Transverse colon (tissue), 4 donors: ENCODE measurements around the gene F2RL3.

ENCODE experiments used
- CTCF ChIP-seq, 5 experiments: fragments of 200-600 bp in 3 of 5; fragments of 450-650 bp in 2 of 5; sonication (generic) in 3 of 5; IDR thresholded peaks; 1 replicate in 2 of 5; 2 replicates in 3 of 5; pipeline ENCODE4 v1.5.1; 2016 to 2017; ENCODE audit warnings: antibody characterized with exemption in 5 of 5, inconsistent platforms in 3 of 5, mild to moderate bottlenecking in 2 of 5, moderate library complexity in 1 of 5
- EP300 ChIP-seq: sonication (generic); formaldehyde crosslinking; IDR thresholded peaks from one replicate; pipeline ENCODE4 v1.6.1; 2017; ENCODE audit warnings: antibody characterized with exemption, low read depth
- POLR2A ChIP-seq: fragments of 450-650 bp; IDR thresholded peaks from one replicate; pipeline ENCODE4 v1.6.1; 2016; ENCODE audit warnings: antibody characterized with exemption, mild to moderate bottlenecking, moderate library complexity
- POLR2AphosphoS5 ChIP-seq, 3 donors: sonication (generic); formaldehyde crosslinking; IDR thresholded peaks; one replicate each; pipeline ENCODE4 v1.6.1; 2016; ENCODE audit warnings: antibody characterized with exemption in 3 of 3

- no peak for TF ChIP-seq POLR2A
- TF ChIP-seq CTCF (IDR thresholded peaks at IDR 0.05) = no peak
- TF ChIP-seq POLR2AphosphoS5 (IDR thresholded peaks at IDR 0.05) = no peak
- TF ChIP-seq EP300 = no peak
Observed at GRCh38 chr19:16889883-16890460, 1.2 kb downstream of the F2RL3 start.
